ENCODE measurements around the gene KRT5. TPM values are rescaled to one million over a fixed set of nuclear protein-coding genes. Genes with fewer than 3 reads are reported as not detected.

Gene KRT5
- polyA plus RNA-seq, 1 experiment, result not detected

DNA sequence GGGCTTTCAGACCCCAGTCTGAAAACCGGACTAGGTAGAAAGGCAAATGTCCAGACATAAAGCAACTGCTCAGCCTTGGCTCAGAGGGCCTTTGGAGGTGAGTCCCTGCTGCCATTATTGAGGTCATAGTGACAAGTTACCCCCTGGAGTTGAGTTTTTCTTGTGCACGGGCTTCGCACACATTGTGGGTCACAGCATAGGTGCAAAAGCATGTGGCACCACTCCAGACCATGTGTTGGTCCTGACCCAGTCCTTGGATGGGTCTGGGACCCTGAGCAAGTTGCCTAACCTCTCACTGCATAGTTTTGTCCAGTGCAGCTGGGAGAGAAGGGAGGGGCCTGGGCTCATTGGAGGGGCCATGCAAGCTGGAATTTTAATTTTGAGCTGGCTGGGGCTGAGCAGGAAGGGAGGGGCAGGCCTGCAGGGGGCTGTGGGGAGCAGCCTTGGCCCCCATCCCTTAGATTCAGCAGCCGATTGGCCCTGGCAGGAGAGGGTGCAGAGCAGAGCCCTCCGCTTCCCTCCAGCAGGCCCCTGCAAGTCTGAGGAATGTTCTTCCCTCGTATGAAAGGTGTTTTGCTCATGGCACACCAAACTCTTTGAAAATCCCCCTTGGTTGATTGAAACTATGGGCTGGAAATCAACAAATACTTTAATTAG lies 4.2 kb upstream of the KRT5 start:
- peaks cover 20% of the 10 kb centered on the region for H3K27me3 ChIP-seq (ENCODE audit: control insufficient read depth, insufficient read depth, low read length)
- POLR2A ChIA-PET, result no interaction called here
- TF ChIP-seq, protein P1, sequence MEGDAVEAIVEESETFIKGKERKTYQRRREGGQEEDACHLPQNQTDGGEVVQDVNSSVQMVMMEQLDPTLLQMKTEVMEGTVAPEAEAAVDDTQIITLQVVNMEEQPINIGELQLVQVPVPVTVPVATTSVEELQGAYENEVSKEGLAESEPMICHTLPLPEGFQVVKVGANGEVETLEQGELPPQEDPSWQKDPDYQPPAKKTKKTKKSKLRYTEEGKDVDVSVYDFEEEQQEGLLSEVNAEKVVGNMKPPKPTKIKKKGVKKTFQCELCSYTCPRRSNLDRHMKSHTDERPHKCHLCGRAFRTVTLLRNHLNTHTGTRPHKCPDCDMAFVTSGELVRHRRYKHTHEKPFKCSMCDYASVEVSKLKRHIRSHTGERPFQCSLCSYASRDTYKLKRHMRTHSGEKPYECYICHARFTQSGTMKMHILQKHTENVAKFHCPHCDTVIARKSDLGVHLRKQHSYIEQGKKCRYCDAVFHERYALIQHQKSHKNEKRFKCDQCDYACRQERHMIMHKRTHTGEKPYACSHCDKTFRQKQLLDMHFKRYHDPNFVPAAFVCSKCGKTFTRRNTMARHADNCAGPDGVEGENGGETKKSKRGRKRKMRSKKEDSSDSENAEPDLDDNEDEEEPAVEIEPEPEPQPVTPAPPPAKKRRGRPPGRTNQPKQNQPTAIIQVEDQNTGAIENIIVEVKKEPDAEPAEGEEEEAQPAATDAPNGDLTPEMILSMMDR (IDR thresholded peaks at IDR 0.05; ENCODE audit: insufficient read depth, low read depth, low read length), result no peak
- H3K4me3 ChIP-seq (ENCODE audit: low read depth, low read length), result no peak overlapping the region
- CTCF ChIA-PET, result interaction anchor here (1.1 kb wide), 1 partner anchor 356 kb away, joined by 3 read pairs; no protein-coding TSS in a partner anchor
- no peak for DNase-seq (ENCODE audit: low read depth)
- no peaks in the 10 kb centered on the region for H3K36me3 ChIP-seq (ENCODE audit: control insufficient read depth, insufficient read depth, low read length)

- POLR2A ChIA-PET, result no interaction called here
- H3K4me3 ChIP-seq (ENCODE audit: low read depth, low read length), result no peak overlapping the region
- H3K27me3 ChIP-seq (ENCODE audit: control insufficient read depth, insufficient read depth, low read length), result peaks cover 22% of the 10 kb centered on the region
- H3K36me3 ChIP-seq (ENCODE audit: control insufficient read depth, insufficient read depth, low read length), result no peaks in the 10 kb centered on the region
- no peak for DNase-seq (ENCODE audit: low read depth)
- TF ChIP-seq, protein P1 (IDR thresholded peaks at IDR 0.05; ENCODE audit: insufficient read depth, low read depth, low read length), result no peak
- CTCF ChIA-PET, result interaction anchor here (1.1 kb wide), 1 partner anchor 356 kb away, joined by 3 read pairs; no protein-coding TSS in a partner anchor
These were observed 3.6 kb upstream of the KRT5 start for GRCh38 chr12:52523824-52524223.

- ChIA-PET POLR2A (no interaction called here), CTCF (interaction anchor here (0.8 to 1.8 kb wide), 6 partner anchors 17 to 379 kb away, joined by 3 to 5 read pairs (median 3); no protein-coding TSS in a partner anchor)
- Histone ChIP-seq H3K4me3 (ENCODE audit: low read depth, low read length) (no peak overlapping the region), H3K36me3 (ENCODE audit: control insufficient read depth, insufficient read depth, low read length) (no peaks in the 10 kb centered on the region), H3K27me3 (ENCODE audit: control insufficient read depth, insufficient read depth, low read length) (peaks cover 22% of the 10 kb centered on the region)
- DNase-seq (ENCODE audit: low read depth), result no peak
- TF ChIP-seq, protein P1 (IDR thresholded peaks at IDR 0.05; ENCODE audit: insufficient read depth, low read depth, low read length), result no peak
These were observed 2.3 kb upstream of the KRT5 start for GRCh38 chr12:52522346-52523011.

GRCh38 chr12:52521568-52522266 lies 1.5 kb upstream of the KRT5 start:
- Histone ChIP-seq H3K4me3 (ENCODE audit: low read depth, low read length) (no peak overlapping the region), H3K36me3 (ENCODE audit: control insufficient read depth, insufficient read depth, low read length) (no peaks in the 10 kb centered on the region), H3K27me3 (ENCODE audit: control insufficient read depth, insufficient read depth, low read length) (peaks cover 22% of the 10 kb centered on the region)
- no peak for DNase-seq (ENCODE audit: low read depth)
- POLR2A ChIA-PET, result no interaction called here
- TF ChIP-seq, protein P1 (IDR thresholded peaks at IDR 0.05; ENCODE audit: insufficient read depth, low read depth, low read length), result no peak
- CTCF ChIA-PET, result interaction anchor here (0.9 to 1.8 kb wide), 6 partner anchors 11 to 363 kb away, joined by 3 to 5 read pairs (median 3); no protein-coding TSS in a partner anchor

DNA sequence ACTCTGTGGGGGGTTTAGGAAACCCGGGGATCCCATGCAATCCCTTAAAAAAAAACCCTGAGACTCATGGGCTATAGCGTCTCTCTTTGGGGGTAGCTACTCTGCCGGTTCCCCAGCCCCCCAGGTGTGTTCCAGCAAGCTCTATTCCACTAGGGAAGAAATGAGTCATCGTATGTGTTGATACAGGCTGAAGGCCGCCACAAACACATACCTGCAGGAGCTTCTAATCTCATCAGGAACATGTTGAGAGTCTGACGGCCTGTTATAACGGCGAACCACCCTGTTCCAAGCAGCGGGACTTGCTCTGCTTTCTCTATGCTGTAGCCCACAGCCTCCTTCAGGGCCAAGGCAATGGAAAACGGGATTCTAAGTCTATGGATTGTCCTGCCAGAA lies 977 bp upstream of the KRT5 start:
- peaks cover 24% of the 10 kb centered on the region for H3K27me3 ChIP-seq (ENCODE audit: control insufficient read depth, insufficient read depth, low read length)
- H3K4me3 ChIP-seq (ENCODE audit: low read depth, low read length), result no peak overlapping the region
- ChIA-PET POLR2A (no interaction called here), CTCF (interaction anchor here (1.3 to 1.8 kb wide), 2 partner anchors 11 to 125 kb away, joined by 4 to 5 read pairs; no protein-coding TSS in a partner anchor)
- DNase-seq (ENCODE audit: low read depth), result no peak
- H3K36me3 ChIP-seq (ENCODE audit: control insufficient read depth, insufficient read depth, low read length), result no peaks in the 10 kb centered on the region
- TF ChIP-seq, protein P1 (IDR thresholded peaks at IDR 0.05; ENCODE audit: insufficient read depth, low read depth, low read length), result no peak
